ENCODE measurements around the gene PLB1. TPM values are rescaled to one million over a fixed set of nuclear protein-coding genes. Genes with fewer than 3 reads are reported as not detected.

PLB1 gene
- total and polyA plus RNA-seq, 2 experiments from 2014 or later = 19.2 to 19.7 TPM

DNA sequence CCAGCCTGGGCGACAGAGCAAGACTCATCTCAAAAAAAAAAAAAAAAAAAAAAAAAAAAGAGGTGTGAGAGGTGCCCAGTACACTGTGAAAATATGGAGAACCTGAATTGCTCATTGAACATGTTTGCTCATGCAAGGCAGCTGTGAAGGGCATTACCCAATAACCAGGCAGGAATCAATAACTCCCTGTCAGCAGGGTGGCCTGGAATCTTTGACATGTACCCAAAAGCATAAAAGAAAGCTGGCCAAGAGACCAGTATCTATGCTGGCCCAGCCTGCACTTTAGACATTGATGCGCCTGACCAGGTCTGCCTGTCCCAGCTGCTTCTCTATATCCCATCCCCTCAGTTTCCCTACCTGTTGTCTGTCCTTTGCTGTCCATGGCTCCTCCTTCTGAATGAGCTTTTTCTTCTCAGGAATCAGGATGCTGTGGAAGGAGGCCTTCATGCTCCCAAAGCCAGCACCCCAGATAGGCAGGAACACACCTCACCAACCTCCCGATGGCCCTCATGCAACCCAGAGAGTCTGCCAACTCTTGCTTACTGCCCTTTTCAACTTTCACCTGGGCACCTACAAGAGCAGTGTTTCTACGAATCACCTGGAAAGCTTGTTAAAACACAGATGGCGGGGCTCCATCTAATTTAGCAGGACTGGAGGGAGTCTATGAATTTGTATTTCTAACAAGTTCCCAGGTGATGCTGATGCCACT lies 172.4 kb downstream of the PLB1 start:
- Histone ChIP-seq H3K4me1 (ENCODE audit: insufficient read depth) (peaks cover 24% of the 10 kb centered on the region), H3K27ac (no peak overlapping the region), H3K4me2 (no peak overlapping the region), H4K20me1 (ENCODE audit: insufficient read depth, poor library complexity, severe bottlenecking) (no peaks in the 10 kb centered on the region), H3K27me3 (no peaks in the 10 kb centered on the region), H3K4me3 (no peak overlapping the region), H3K9me2 (replicated peaks; ENCODE audit: insufficient read depth) (no peaks in the 10 kb centered on the region), H3K79me2 (no peaks in the 10 kb centered on the region), H3K9me3 (ENCODE audit: low read depth) (no peaks in the 10 kb centered on the region), H2AFZ (no peak overlapping the region), H3K36me3 (replicated peaks; ENCODE audit: insufficient read depth, low read depth) (no peaks in the 10 kb centered on the region)
- DNase-seq (ENCODE audit: low spot score) = no peak
- TF ChIP-seq, protein P1, sequence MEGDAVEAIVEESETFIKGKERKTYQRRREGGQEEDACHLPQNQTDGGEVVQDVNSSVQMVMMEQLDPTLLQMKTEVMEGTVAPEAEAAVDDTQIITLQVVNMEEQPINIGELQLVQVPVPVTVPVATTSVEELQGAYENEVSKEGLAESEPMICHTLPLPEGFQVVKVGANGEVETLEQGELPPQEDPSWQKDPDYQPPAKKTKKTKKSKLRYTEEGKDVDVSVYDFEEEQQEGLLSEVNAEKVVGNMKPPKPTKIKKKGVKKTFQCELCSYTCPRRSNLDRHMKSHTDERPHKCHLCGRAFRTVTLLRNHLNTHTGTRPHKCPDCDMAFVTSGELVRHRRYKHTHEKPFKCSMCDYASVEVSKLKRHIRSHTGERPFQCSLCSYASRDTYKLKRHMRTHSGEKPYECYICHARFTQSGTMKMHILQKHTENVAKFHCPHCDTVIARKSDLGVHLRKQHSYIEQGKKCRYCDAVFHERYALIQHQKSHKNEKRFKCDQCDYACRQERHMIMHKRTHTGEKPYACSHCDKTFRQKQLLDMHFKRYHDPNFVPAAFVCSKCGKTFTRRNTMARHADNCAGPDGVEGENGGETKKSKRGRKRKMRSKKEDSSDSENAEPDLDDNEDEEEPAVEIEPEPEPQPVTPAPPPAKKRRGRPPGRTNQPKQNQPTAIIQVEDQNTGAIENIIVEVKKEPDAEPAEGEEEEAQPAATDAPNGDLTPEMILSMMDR (IDR thresholded peaks at IDR 0.05; ENCODE audit: poor library complexity) = no peak
- no peak for TF ChIP-seq EZH2phosphoT487 (IDR thresholded peaks at IDR 0.05; ENCODE audit: low read depth, severe bottlenecking, unreplicated experiment)
- no peak for TF ChIP-seq EZH2 (IDR thresholded peaks at IDR 0.05; ENCODE audit: borderline replicate concordance)
- 99% methylated on average over 5 of the region's 5 CpGs for WGBS (ENCODE audit: low lambda C conversion rate, missing lambda C conversion rate)

DNA sequence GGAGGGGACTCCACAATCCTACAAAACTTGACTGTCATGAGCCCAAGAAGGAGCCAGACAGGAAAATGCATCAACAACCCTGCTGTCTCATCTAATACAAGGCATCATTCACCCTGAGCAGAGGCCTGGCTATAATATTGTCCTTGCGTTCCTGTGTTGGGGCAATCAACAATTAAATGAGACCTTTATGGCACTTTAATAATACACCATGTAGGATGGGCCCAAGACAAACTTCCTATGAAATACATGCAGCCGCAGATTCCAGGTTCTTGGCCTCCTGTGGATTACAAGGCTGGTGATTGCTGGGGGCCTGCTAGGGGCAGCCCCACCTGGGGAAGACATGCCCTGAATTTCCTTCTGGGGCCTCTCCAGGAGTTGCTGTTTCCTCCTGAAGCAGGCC lies 173.0 kb downstream of the PLB1 start:
- 89% methylated on average over 2 of the region's 2 CpGs for WGBS (ENCODE audit: low lambda C conversion rate, missing lambda C conversion rate)
- H3K27me3 ChIP-seq = no peaks in the 10 kb centered on the region
- H4K20me1 ChIP-seq (ENCODE audit: insufficient read depth, poor library complexity, severe bottlenecking) = no peaks in the 10 kb centered on the region
- TF ChIP-seq EZH2 (IDR thresholded peaks at IDR 0.05; ENCODE audit: borderline replicate concordance) = no peak
- TF ChIP-seq EZH2phosphoT487 (IDR thresholded peaks at IDR 0.05; ENCODE audit: low read depth, severe bottlenecking, unreplicated experiment) = no peak
- TF ChIP-seq, protein P1 (IDR thresholded peaks at IDR 0.05; ENCODE audit: poor library complexity) = no peak
- DNase-seq (ENCODE audit: low spot score) = no peak
- H2AFZ ChIP-seq = no peak overlapping the region
- no peaks in the 10 kb centered on the region for H3K36me3 ChIP-seq (replicated peaks; ENCODE audit: insufficient read depth, low read depth)
- no peak overlapping the region for H3K27ac ChIP-seq
- no peaks in the 10 kb centered on the region for H3K9me3 ChIP-seq (ENCODE audit: low read depth)
- no peaks in the 10 kb centered on the region for H3K79me2 ChIP-seq
- no peak overlapping the region for H3K4me2 ChIP-seq
- H3K9me2 ChIP-seq (replicated peaks; ENCODE audit: insufficient read depth) = no peaks in the 10 kb centered on the region
- no peak overlapping the region for H3K4me3 ChIP-seq
- peaks cover 18% of the 10 kb centered on the region for H3K4me1 ChIP-seq (ENCODE audit: insufficient read depth)

DNA sequence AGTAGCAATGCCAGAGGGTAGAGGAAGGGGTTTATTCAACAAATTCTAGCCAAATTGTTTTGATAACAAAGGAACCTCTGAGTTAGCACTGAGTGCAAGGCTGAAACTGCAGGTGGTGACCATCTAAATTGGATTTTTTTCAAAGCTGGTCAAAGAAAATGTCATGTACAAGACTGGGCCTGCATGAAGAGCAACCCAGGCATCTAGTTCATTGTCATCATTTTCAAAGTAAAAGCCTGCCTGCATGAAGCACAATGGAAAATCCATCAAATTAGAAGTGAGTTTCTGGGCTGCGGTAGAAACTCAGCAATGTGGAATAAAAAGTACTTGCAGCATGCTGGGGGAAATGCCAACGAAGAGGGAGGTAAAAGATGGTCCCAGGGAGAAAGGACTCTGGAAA lies 175.0 kb downstream of the PLB1 start:
- no peaks in the 10 kb centered on the region for H4K20me1 ChIP-seq (ENCODE audit: insufficient read depth, poor library complexity, severe bottlenecking)
- peaks cover 6% of the 10 kb centered on the region for H3K4me1 ChIP-seq (ENCODE audit: insufficient read depth)
- WGBS (ENCODE audit: low lambda C conversion rate, missing lambda C conversion rate) = 82% methylated on average over 2 of the region's 2 CpGs
- no peaks in the 10 kb centered on the region for H3K9me2 ChIP-seq (replicated peaks; ENCODE audit: insufficient read depth)
- no peaks in the 10 kb centered on the region for H3K36me3 ChIP-seq (replicated peaks; ENCODE audit: insufficient read depth, low read depth)
- H3K4me2 ChIP-seq = no peak overlapping the region
- H3K9me3 ChIP-seq (ENCODE audit: low read depth) = no peaks in the 10 kb centered on the region
- H3K27me3 ChIP-seq = no peaks in the 10 kb centered on the region
- H3K27ac ChIP-seq = no peak overlapping the region
- TF ChIP-seq, protein P1 (IDR thresholded peaks at IDR 0.05; ENCODE audit: poor library complexity) = no peak
- H3K4me3 ChIP-seq = no peak overlapping the region
- H2AFZ ChIP-seq = no peak overlapping the region
- H3K79me2 ChIP-seq = no peaks in the 10 kb centered on the region
- DNase-seq (ENCODE audit: low spot score) = no peak
